H7 (cell line): ENCODE results near the gene CAMK4. TPM values are rescaled to one million over a fixed set of nuclear protein-coding genes. Genes with fewer than 3 reads are reported as not detected.
"Not testable (repeated sequence)": the region's sequence is repeated elsewhere in the genome, so short reads cannot be mapped to it uniquely, and the experiment has no call there.

ENCODE experiments used
- DNase-seq: peaks from one replicate; pipeline ENCODE4 v3.0.0; 2012
- H3K27me3 ChIP-seq: 2 replicates; pipeline ENCODE4 v1.6.0; 2011; ENCODE audit warnings: mild to moderate bottlenecking, low read length; ENCODE audit not compliant: control insufficient read depth, insufficient read depth
- H3K36me3 ChIP-seq: replicated peaks from 2 replicates; pipeline ENCODE4 v1.5.1; 2011; ENCODE audit warnings: low read length; ENCODE audit not compliant: control insufficient read depth, insufficient read depth
- H3K4me3 ChIP-seq: 2 replicates; pipeline ENCODE4 v1.5.1; 2011; ENCODE audit warnings: low read depth, mild to moderate bottlenecking, control low read depth, low read length, moderate library complexity; ENCODE audit not compliant: insufficient read depth
- total RNA-seq: library from RNA; depleted of rRNA; stranded (reverse); fragments of >200 nt; shearing (Covaris generic); gene quantifications from 2 replicates; pipeline ENCODE4 v1.2.3, GENCODE V29; 2014

CAMK4 gene
- total RNA-seq, 1 experiment from 2014 or later: 2.7 TPM

DNA sequence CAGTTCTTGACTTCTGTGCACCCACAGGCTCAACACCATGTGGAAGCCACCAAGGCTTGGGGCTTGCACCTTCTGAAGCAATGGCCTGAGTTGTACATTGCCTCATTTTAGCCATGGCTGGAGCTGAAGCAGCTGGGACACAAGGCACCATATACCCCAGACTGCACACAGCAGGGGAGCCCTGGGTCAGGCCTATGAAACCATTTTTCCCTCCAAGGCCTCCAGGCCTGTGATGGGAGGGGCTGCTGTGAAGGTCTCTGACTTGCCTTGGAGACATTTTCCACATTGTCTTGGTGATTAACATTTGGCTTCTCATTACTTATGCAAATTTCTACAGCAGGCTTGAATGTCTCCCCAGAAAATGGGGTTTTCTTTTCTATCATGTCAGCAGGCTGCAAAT lies 185.1 kb downstream of the CAMK4 start:
- not testable (repeated sequence) for H3K4me3 ChIP-seq, H3K27me3 ChIP-seq, DNase-seq, H3K36me3 ChIP-seq

GRCh38 chr5:111410067-111410466 lies 185.9 kb downstream of the CAMK4 start:
- H3K4me3 ChIP-seq, H3K36me3 ChIP-seq, H3K27me3 ChIP-seq, DNase-seq: not testable (repeated sequence)

DNA sequence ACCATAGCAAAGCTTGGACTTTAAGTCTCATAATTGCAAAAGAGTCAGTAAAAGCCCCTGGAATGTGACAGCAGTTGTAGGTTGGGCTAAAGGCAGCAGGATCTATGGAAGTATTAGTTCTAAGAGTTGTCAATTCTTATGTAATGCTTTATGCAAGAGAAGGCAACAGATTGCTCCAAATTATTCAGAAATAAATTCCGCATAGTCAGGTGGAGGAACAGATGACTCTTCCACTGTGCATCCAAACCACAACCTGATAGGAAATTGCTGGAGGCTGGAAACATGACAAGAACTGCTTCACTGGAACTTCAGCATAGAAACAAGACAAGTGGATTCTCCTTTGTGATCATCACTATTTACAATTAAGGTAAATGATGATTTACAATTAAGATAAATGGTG lies 187.1 kb downstream of the CAMK4 start:
- no peak for DNase-seq
- H3K4me3 ChIP-seq: no peak overlapping the region
- no peaks in the 10 kb centered on the region for H3K27me3 ChIP-seq
- no peaks in the 10 kb centered on the region for H3K36me3 ChIP-seq

- Histone ChIP-seq H3K4me3 (no peak overlapping the region), H3K36me3 (no peaks in the 10 kb centered on the region), H3K27me3 (no peaks in the 10 kb centered on the region)
- no peak for DNase-seq
Measured at GRCh38 chr5:111412593-111412992, 188.4 kb downstream of the CAMK4 start.

- Histone ChIP-seq H3K4me3 (no peak overlapping the region), H3K36me3 (no peaks in the 10 kb centered on the region), H3K27me3 (no peaks in the 10 kb centered on the region)
- DNase-seq: no peak
Measured at GRCh38 chr5:111415053-111415452, 190.9 kb downstream of the CAMK4 start.

DNA sequence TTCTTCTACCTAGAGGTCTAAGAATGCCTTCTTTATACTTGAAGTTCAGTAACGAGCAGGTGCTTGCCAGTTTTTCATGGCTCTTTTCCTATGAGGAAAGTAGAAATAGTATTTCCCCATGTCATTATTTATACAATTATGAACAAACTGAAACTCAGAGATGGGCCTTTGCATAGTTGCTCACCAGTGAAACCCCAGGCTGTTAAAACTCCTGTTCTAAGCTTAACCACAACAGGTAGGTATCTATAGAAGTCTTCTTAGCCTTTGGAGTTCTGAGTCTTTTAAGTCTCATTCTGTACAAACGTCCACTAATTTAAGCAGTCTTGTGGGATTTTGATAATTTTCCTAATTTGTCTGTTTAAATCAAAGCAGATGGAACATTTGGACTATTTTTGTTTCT lies 198.1 kb downstream of the CAMK4 start:
- no peak for DNase-seq
- no peaks in the 10 kb centered on the region for H3K36me3 ChIP-seq
- no peak overlapping the region for H3K4me3 ChIP-seq
- H3K27me3 ChIP-seq: no peaks in the 10 kb centered on the region

GRCh38 chr5:111422747-111423720 lies 198.8 kb downstream of the CAMK4 start:
- Histone ChIP-seq H3K27me3 (no peaks in the 10 kb centered on the region), H3K36me3 (no peaks in the 10 kb centered on the region), H3K4me3 (no peak overlapping the region)
- DNase-seq: no peak

DNA sequence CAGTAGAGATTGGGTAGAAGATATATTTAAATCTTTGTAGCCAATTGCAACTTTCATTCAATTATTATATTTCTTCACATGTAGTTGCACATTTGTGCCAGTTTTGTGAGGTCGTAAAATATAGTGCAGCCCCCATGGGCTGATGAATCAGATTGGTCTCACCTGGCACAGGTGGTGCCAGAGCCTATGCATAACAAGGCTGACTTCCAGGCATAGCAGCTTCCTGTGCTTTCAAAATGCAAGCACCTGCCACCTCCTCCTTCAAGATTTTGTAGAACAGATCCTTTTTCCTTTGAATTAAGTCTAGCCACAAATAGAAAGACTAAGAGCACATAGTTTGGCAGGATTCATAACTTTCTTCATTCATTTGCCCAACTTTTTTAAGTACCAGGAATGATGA lies 201.0 kb downstream of the CAMK4 start:
- Histone ChIP-seq H3K27me3 (no peaks in the 10 kb centered on the region), H3K4me3 (no peak overlapping the region), H3K36me3 (no peaks in the 10 kb centered on the region)
- no peak for DNase-seq

DNA sequence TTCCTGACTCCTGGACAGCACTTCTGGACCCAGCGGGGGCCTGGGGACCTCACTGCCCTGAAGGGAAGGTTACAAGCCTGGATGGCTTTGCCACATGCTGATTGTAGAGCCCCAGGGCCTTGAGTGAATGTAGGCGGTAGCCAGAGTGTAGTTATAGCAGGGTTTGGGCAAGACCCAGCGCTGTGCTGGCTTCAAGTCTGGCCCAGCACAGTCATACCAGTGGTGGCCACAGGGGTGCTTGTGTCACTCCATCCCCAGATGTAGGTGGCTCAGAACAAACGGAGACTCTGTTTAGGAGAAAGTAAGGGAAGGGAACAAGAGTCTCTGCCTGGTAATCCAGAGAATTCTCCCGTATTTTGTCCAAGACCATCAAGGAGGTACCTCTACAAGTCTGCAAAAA lies 203.6 kb downstream of the CAMK4 start:
- Histone ChIP-seq H3K27me3 (no peaks in the 10 kb centered on the region), H3K36me3 (no peaks in the 10 kb centered on the region), H3K4me3 (no peak overlapping the region)
- no peak for DNase-seq

DNA sequence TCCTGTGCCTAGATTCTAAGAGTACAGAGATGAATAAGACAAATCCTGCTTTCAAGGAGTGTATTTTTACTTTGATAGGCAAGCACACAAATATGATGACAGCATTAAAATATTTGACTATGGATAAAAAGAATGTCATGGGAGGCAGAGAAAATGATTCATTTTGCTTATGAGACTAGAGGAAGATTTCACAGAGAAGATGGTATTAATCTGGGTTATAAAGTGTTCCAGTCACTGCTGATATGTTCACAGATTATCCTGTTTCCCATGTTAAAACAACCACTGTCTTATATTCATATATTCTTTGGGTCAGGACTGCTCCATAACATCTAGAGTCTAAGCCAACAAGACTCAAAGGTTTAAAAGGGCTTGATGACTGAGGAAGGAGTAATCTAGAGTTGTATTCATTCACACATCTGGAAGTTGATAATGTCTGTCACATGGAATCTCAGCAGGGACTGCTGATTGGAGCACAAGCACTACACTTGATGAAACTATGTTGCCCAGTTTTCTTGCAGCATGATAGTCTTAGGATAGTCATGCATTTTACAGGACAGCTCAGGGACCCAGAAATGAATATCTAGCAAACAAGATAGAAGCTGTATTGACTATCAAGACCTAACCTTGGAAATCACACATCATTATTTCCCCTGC lies 208.8 kb downstream of the CAMK4 start:
- H3K27me3 ChIP-seq: no peaks in the 10 kb centered on the region
- H3K36me3 ChIP-seq: no peaks in the 10 kb centered on the region
- no peak overlapping the region for H3K4me3 ChIP-seq
- no peak for DNase-seq

- Histone ChIP-seq H3K27me3 (no peaks in the 10 kb centered on the region), H3K36me3 (no peaks in the 10 kb centered on the region), H3K4me3 (no peak overlapping the region)
- DNase-seq: no peak
Measured at GRCh38 chr5:111434800-111435199, 210.6 kb downstream of the CAMK4 start.

- no peak for DNase-seq
- H3K4me3 ChIP-seq: no peak overlapping the region
- no peaks in the 10 kb centered on the region for H3K36me3 ChIP-seq
- no peaks in the 10 kb centered on the region for H3K27me3 ChIP-seq
Measured at GRCh38 chr5:111439473-111440075, 215.4 kb downstream of the CAMK4 start.

DNA sequence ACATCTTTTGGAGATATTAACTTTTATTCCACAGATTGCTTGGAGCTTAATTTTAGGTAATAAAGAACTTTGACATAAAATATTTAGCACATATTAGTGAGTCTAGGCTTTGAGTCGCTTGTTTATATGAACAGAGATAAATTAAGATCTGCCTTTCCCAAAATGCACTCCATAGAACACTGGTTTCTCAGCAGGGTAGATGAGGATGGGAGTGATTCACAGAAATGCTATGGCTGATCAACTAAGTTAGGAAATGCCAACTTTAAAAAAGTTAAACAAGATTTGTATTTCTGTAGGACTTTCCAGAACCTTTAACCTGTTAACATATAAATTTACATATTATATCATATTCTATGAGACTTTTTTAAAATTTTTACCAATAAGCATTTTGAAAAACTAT lies 222.9 kb downstream of the CAMK4 start:
- Histone ChIP-seq H3K27me3 (no peaks in the 10 kb centered on the region), H3K4me3 (no peak overlapping the region), H3K36me3 (no peaks in the 10 kb centered on the region)
- no peak for DNase-seq

- H3K27me3 ChIP-seq: no peaks in the 10 kb centered on the region
- no peak overlapping the region for H3K4me3 ChIP-seq
- H3K36me3 ChIP-seq: no peaks in the 10 kb centered on the region
- no peak for DNase-seq
Measured at GRCh38 chr5:111447822-111448221, 223.6 kb downstream of the CAMK4 start.

- no peaks in the 10 kb centered on the region for H3K36me3 ChIP-seq
- no peaks in the 10 kb centered on the region for H3K27me3 ChIP-seq
- H3K4me3 ChIP-seq: no peak overlapping the region
- no peak for DNase-seq
Measured at GRCh38 chr5:111453295-111453694, 229.1 kb downstream of the CAMK4 start.
